ENCODE measurements around the gene SAMD4B. TPM values are rescaled to one million over a fixed set of nuclear protein-coding genes. Genes with fewer than 3 reads are reported as not detected.

SAMD4B gene
- total RNA-seq, 1 donor from 2014 or later: 22.4 TPM

DNA sequence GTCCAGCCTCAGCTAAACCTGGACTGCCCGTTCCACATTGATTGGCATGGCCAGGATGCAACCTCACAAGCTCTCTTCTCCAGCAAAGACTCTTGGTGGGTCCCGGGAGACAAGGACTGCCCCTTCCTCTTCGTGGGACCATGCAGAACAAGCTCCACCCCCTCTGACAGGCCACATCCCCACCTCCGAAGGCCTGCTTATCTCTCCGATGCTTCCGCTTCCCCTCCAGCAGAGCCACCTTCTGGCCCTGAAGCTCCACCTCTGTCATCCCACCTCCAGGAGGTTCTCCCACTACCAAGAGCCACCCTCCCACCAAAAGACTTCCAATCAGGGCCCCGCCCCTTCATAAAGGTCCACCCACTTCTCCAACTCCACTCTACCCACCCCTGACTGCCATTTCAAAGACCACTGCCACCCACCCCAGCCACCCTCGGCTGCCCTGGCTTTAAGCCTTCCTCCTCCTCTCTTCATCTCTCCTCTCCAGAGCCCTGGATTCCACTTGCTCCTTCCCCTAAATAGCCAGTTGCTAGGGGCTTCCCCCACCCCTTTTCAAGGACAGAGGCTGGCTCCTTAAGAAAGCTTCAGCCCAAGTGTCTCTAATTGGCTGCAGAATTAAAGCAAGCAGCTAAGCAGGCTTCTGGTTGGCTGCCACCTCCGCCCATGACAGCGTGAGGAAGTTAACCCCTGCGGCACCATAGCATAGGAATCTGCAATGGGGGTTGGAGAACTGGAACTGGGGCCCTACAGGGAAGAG is 31.5 kb upstream of the SAMD4B start:
- H3K4me1 ChIP-seq (ENCODE audit: control insufficient read depth in 3 of 3, insufficient read depth in 3 of 3, low read length in 3 of 3): no peaks in the 10 kb centered on the region
- no peaks in the 10 kb centered on the region for H3K9me3 ChIP-seq (ENCODE audit: control insufficient read depth in 3 of 3, low read length in 3 of 3)
- H3K4me3 ChIP-seq (ENCODE audit: low read length in 3 of 3): no peak overlapping the region
- no peak overlapping the region for H3K27ac ChIP-seq (ENCODE audit: low read depth, low read length)
- peaks cover 33 to 48% (median 46%) of the 10 kb centered on the region in 3 donors for H3K27me3 ChIP-seq (ENCODE audit: control insufficient read depth in 3 of 3, insufficient read depth in 3 of 3, low read length in 3 of 3)
- H3K36me3 ChIP-seq (ENCODE audit: control insufficient read depth in 3 of 3, insufficient read depth in 3 of 3, low read length in 3 of 3): no peaks in the 10 kb centered on the region
- H3K9ac ChIP-seq (ENCODE audit: low read depth in 1 of 3, low read length in 3 of 3): no peak overlapping the region

- Histone ChIP-seq H3K9me3 (ENCODE audit: control insufficient read depth in 3 of 3, low read length in 3 of 3) (no peaks in the 10 kb centered on the region), H3K4me1 (ENCODE audit: control insufficient read depth in 3 of 3, insufficient read depth in 3 of 3, low read length in 3 of 3) (no peaks in the 10 kb centered on the region), H3K27ac (ENCODE audit: low read depth, low read length) (no peak overlapping the region), H3K36me3 (ENCODE audit: control insufficient read depth in 3 of 3, insufficient read depth in 3 of 3, low read length in 3 of 3) (no peaks in the 10 kb centered on the region), H3K4me3 (ENCODE audit: low read length in 3 of 3) (no peak overlapping the region), H3K27me3 (ENCODE audit: control insufficient read depth in 3 of 3, insufficient read depth in 3 of 3, low read length in 3 of 3) (peaks cover 16 to 32% (median 25%) of the 10 kb centered on the region in 3 donors), H3K9ac (ENCODE audit: low read depth in 1 of 3, low read length in 3 of 3) (no peak overlapping the region)
These were observed 28.0 kb upstream of the SAMD4B start for GRCh38 chr19:39314016-39314728.

GRCh38 chr19:39315933-39316332 is 26.3 kb upstream of the SAMD4B start:
- no peak overlapping the region for H3K27ac ChIP-seq (ENCODE audit: low read depth, low read length)
- H3K4me1 ChIP-seq (ENCODE audit: control insufficient read depth in 3 of 3, insufficient read depth in 3 of 3, low read length in 3 of 3): peaks cover 2 to 4% (median 3%) of the 10 kb centered on the region in 3 donors
- no peak overlapping the region for H3K9ac ChIP-seq (ENCODE audit: low read depth in 1 of 3, low read length in 3 of 3)
- no peaks in the 10 kb centered on the region for H3K36me3 ChIP-seq (ENCODE audit: control insufficient read depth in 3 of 3, insufficient read depth in 3 of 3, low read length in 3 of 3)
- H3K27me3 ChIP-seq (ENCODE audit: control insufficient read depth in 3 of 3, insufficient read depth in 3 of 3, low read length in 3 of 3): peaks cover 12 to 33% (median 25%) of the 10 kb centered on the region in 3 donors
- no peak overlapping the region for H3K4me3 ChIP-seq (ENCODE audit: low read length in 3 of 3)
- H3K9me3 ChIP-seq (ENCODE audit: control insufficient read depth in 3 of 3, low read length in 3 of 3): no peaks in the 10 kb centered on the region

- Histone ChIP-seq H3K9me3 (ENCODE audit: control insufficient read depth in 3 of 3, low read length in 3 of 3) (no peaks in the 10 kb centered on the region), H3K36me3 (ENCODE audit: control insufficient read depth in 3 of 3, insufficient read depth in 3 of 3, low read length in 3 of 3) (no peaks in the 10 kb centered on the region), H3K27ac (ENCODE audit: low read depth, low read length) (no peak overlapping the region), H3K9ac (ENCODE audit: low read depth in 1 of 3, low read length in 3 of 3) (no peak overlapping the region), H3K4me1 (ENCODE audit: control insufficient read depth in 3 of 3, insufficient read depth in 3 of 3, low read length in 3 of 3) (peaks cover 2 to 4% (median 3%) of the 10 kb centered on the region in 3 donors), H3K4me3 (ENCODE audit: low read length in 3 of 3) (no peak overlapping the region), H3K27me3 (ENCODE audit: control insufficient read depth in 3 of 3, insufficient read depth in 3 of 3, low read length in 3 of 3) (peaks cover 14 to 35% (median 33%) of the 10 kb centered on the region in 3 donors)
These were observed 25.4 kb upstream of the SAMD4B start for GRCh38 chr19:39316627-39317321.

- Histone ChIP-seq H3K9me3 (ENCODE audit: control insufficient read depth in 3 of 3, low read length in 3 of 3) (no peaks in the 10 kb centered on the region), H3K27me3 (ENCODE audit: control insufficient read depth in 3 of 3, insufficient read depth in 3 of 3, low read length in 3 of 3) (peaks cover 11 to 35% (median 33%) of the 10 kb centered on the region in 3 donors), H3K4me3 (ENCODE audit: low read length in 3 of 3) (no peak overlapping the region), H3K36me3 (ENCODE audit: control insufficient read depth in 3 of 3, insufficient read depth in 3 of 3, low read length in 3 of 3) (no peaks in the 10 kb centered on the region), H3K27ac (ENCODE audit: low read depth, low read length) (no peak overlapping the region), H3K9ac (ENCODE audit: low read depth in 1 of 3, low read length in 3 of 3) (no peak overlapping the region), H3K4me1 (ENCODE audit: control insufficient read depth in 3 of 3, insufficient read depth in 3 of 3, low read length in 3 of 3) (peaks cover 2 to 4% (median 3%) of the 10 kb centered on the region in 3 donors)
These were observed 24.7 kb upstream of the SAMD4B start for GRCh38 chr19:39317476-39317875.

GRCh38 chr19:39318071-39318470 is 24.1 kb upstream of the SAMD4B start:
- Histone ChIP-seq H3K4me1 (ENCODE audit: control insufficient read depth in 3 of 3, insufficient read depth in 3 of 3, low read length in 3 of 3) (peaks cover 2 to 4% (median 3%) of the 10 kb centered on the region in 3 donors), H3K27ac (ENCODE audit: low read depth, low read length) (no peak overlapping the region), H3K9ac (ENCODE audit: low read depth in 1 of 3, low read length in 3 of 3) (no peak overlapping the region), H3K27me3 (ENCODE audit: control insufficient read depth in 3 of 3, insufficient read depth in 3 of 3, low read length in 3 of 3) (peaks cover 11 to 37% (median 33%) of the 10 kb centered on the region in 3 donors), H3K4me3 (ENCODE audit: low read length in 3 of 3) (no peak overlapping the region), H3K9me3 (ENCODE audit: control insufficient read depth in 3 of 3, low read length in 3 of 3) (no peaks in the 10 kb centered on the region), H3K36me3 (ENCODE audit: control insufficient read depth in 3 of 3, insufficient read depth in 3 of 3, low read length in 3 of 3) (no peaks in the 10 kb centered on the region)

- H3K27me3 ChIP-seq (ENCODE audit: control insufficient read depth in 3 of 3, insufficient read depth in 3 of 3, low read length in 3 of 3): peaks cover 11 to 35% (median 33%) of the 10 kb centered on the region in 3 donors
- H3K4me3 ChIP-seq (ENCODE audit: low read length in 3 of 3): no peak overlapping the region
- H3K4me1 ChIP-seq (ENCODE audit: control insufficient read depth in 3 of 3, insufficient read depth in 3 of 3, low read length in 3 of 3): peaks cover 2 to 4% (median 3%) of the 10 kb centered on the region in 3 donors
- no peak overlapping the region for H3K27ac ChIP-seq (ENCODE audit: low read depth, low read length)
- H3K9ac ChIP-seq (ENCODE audit: low read depth in 1 of 3, low read length in 3 of 3): no peak overlapping the region
- H3K9me3 ChIP-seq (ENCODE audit: control insufficient read depth in 3 of 3, low read length in 3 of 3): no peaks in the 10 kb centered on the region
- no peaks in the 10 kb centered on the region for H3K36me3 ChIP-seq (ENCODE audit: control insufficient read depth in 3 of 3, insufficient read depth in 3 of 3, low read length in 3 of 3)
These were observed 23.5 kb upstream of the SAMD4B start for GRCh38 chr19:39318690-39319089.

GRCh38 chr19:39319098-39319891 is 22.9 kb upstream of the SAMD4B start:
- no peaks in the 10 kb centered on the region for H3K36me3 ChIP-seq (ENCODE audit: control insufficient read depth in 3 of 3, insufficient read depth in 3 of 3, low read length in 3 of 3)
- H3K4me3 ChIP-seq (ENCODE audit: low read length in 3 of 3): no peak overlapping the region
- H3K9me3 ChIP-seq (ENCODE audit: control insufficient read depth in 3 of 3, low read length in 3 of 3): no peaks in the 10 kb centered on the region
- no peak overlapping the region for H3K9ac ChIP-seq (ENCODE audit: low read depth in 1 of 3, low read length in 3 of 3)
- no peak overlapping the region for H3K27ac ChIP-seq (ENCODE audit: low read depth, low read length)
- peaks cover 2 to 4% (median 3%) of the 10 kb centered on the region in 3 donors for H3K4me1 ChIP-seq (ENCODE audit: control insufficient read depth in 3 of 3, insufficient read depth in 3 of 3, low read length in 3 of 3)
- H3K27me3 ChIP-seq (ENCODE audit: control insufficient read depth in 3 of 3, insufficient read depth in 3 of 3, low read length in 3 of 3): peaks cover 11 to 34% (median 33%) of the 10 kb centered on the region in 3 donors

GRCh38 chr19:39319892-39320248 is 22.4 kb upstream of the SAMD4B start:
- Histone ChIP-seq H3K4me1 (ENCODE audit: control insufficient read depth in 3 of 3, insufficient read depth in 3 of 3, low read length in 3 of 3) (peaks cover 2 to 4% (median 3%) of the 10 kb centered on the region in 3 donors), H3K36me3 (ENCODE audit: control insufficient read depth in 3 of 3, insufficient read depth in 3 of 3, low read length in 3 of 3) (no peaks in the 10 kb centered on the region), H3K9ac (ENCODE audit: low read depth in 1 of 3, low read length in 3 of 3) (no peak overlapping the region), H3K27me3 (ENCODE audit: control insufficient read depth in 3 of 3, insufficient read depth in 3 of 3, low read length in 3 of 3) (peaks cover 11 to 34% (median 33%) of the 10 kb centered on the region in 3 donors), H3K27ac (ENCODE audit: low read depth, low read length) (no peak overlapping the region), H3K9me3 (ENCODE audit: control insufficient read depth in 3 of 3, low read length in 3 of 3) (no peaks in the 10 kb centered on the region), H3K4me3 (ENCODE audit: low read length in 3 of 3) (no peak overlapping the region)
